ENCODE results near the gene FDX1.

FDX1 gene

DNA sequence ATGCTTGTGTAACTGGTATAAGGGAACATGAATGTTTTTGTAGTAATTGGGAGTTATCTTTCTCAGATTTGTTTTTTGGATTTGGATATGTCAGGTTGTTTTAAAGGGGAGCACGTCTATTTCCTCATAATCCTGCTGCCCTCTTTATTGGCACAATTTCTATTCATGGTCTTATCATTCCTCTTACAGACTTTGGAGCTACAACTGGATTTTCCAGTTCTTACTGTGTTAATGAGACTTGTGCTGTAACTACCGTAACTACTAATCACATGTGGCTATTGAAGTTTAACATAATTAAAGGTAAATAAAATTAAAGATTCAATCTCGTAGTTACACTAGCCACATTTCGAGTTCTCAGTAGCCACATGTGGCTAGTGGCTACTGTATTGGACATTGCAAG lies 1.9 kb downstream of the FDX1 start:
- no peak for DNase-seq

DNA sequence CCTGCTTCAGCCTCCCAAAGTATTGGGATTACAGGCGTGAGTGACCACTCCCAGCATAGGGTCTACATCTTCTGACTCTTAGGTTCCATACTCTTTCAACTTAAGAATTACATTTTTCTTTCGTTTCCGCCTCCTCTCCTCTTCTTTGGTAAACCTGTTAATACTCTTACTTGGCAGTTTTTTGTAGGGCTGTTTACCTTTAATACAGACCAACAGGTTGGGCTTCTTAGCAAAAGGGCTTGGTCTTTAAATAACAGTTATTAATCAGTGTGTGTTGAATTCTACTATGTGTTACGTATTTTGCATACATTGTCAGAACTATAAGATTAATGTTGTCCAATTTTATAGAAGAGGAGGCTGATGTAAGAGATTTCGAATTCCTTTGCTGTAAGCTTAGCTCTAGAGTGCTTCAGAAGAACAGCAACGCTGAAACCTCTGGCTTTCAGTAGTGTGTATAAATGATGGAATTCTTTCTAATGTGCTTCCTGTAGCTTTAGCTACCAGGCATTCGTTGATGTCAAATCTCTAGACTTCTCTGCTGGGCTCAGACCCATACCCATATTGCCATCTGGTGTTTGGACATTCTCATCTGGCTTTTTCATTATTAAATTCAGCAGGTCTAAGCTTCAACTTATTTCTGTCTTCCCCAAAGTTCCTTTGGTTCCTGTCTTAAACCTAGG lies 3.1 kb downstream of the FDX1 start:
- no peak for DNase-seq

DNA sequence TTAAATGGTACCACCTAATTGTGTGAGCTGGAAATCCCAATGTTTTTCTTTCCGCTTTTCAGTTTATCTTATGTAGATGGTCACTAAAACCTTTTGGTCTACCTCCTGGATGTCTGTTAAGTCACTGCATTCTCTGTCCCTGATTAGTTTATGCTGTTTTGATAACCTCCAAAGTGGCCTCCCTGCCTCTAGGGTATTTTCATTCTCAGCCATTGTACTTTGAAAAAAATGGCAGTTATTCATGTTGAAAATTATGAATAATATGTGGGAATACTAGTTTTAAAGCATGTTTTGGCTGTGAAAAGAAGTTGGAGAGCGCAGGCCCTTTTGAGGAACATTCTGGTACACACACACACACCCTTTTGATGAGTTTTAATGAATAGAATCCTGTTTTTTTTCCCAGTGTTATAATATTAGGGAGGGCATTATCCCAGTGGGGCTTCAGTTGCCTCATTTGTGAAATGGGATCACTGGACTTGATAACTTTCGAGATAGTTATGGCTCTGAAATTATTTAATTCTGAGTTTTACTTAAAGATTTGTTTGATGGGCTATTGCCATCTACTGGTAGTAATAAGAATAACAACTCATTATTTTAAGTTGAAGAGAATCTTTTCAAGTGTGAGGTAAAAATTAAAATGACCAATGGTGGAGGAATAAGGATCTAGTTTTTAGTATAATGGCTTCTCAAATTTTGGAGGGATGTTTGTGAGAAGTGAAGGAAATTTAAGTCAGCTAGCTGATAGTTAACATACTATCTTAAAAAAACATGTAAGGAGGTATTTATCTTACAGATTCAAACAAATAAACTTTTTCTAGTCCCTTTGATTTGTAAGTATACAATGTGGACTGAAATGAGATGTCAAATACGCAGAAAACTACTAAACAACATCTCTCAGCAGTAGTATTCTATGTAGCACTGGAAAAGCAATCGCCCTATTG lies 3.9 kb downstream of the FDX1 start:
- no peak for DNase-seq

DNA sequence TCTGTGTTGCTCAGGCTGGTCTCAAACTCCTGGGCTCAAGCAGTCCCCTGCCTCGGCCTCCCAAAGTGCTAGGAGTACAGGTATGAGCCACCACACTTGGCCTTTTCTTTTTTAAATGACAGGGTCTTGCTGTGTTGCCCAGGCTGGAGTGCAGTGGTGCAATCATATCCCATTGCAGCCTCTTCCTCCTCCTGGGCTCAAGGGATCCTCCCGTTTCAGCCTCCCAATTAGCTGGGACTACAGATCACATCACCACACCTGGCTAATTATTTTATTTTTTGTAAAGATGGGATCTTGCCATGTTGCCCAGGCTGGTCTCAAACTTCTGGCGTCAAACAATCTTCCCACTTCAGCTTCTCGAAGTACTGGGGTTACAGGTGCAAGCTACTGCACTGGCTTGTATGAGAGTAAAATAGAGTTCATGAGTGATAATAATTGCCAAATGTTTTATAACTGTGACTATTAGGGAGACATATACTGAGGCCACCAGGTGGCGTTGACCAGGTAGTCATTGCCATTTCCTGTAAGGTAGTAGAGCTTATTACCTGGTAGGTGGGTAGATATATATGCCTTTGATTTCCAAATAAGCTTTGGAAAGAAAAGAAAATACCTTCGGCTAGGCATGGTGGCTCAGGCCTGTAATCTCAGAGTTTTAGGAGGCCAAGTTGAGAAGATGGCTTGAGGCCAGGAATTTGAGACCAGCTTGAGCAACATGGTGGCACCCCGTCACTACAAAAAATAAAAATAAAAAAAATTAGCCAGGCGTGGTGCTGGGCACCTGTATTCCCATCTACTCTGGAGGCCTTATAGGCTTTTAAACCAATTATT lies 5.4 kb downstream of the FDX1 start:
- DNase-seq, result no peak

DNA sequence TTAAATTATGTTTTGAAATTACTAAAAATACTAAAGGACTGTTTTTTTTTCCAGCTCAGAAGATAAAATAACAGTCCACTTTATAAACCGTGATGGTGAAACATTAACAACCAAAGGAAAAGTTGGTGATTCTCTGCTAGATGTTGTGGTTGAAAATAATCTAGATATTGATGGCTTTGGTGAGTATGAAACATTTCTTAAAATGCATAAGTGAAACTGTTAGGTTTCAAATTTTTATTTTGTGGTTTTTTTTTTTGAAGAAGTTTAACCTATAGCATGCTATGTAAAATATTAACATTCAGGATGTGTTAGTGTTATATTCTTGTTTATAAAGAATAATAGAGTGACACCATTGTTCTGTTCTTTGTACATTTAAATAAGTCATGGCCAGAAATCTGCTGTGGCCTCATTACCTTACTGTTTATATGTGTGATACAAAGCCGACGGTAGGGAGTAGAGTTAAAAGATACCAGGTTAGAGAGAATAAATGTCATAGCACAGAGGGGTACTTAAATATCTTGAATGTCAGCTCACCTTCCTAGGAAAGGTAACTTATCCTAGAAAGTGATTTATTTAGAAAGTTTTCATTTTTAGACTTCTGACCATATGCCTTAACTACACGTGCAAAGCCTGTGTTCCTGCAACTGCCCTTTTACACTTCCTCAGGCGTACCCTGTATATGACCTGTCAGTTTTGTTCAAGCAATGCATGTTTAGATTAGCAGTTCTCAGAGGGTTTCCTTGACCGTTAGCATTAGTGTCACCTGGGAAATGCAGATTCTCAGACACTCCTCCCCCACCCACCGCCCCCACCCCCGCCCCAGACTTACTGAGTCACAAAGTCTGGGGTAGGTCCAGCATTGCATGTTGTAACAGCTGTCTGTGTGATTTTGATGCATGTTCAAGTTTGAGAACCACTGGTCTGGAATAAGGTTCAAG lies 6.3 kb downstream of the FDX1 start:
- no peak for DNase-seq

DNA sequence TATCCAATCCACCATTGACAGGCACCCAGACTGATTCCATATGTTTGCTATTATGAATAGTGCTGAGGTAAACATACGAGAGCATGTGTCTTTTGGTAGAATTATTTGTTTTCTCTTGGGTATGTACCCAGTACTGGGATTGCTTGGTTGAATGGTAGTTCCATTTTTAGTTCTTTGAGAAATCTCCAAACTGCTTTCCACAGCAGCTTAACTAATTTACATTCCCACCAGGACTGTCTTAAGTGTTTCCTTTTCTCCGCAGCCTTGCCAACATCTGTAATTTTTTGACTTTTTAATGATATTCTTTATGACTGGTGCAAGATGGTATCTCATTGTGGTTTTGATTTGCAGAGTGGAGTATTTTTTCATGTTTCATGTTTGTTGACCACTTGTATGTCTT lies 8.3 kb downstream of the FDX1 start:
- DNase-seq, result no peak

DNA sequence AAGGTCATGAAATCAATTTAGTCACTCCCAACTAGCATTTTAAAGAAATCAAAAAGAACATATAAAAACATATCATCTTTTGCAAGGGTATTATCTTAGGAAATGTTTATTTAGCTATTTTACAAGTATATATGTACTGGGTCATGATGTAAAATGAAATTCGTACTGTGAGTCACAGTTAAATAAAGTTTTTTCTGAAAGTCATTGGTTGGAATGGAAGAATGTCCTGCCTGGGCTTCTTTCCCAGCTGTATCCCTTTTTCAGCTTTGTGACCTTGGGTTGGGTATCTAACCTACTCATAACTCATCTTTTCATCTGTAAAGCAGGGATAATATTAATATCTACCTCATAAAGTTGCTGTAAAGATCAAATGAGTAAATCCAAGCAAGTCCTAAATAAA lies 15.7 kb downstream of the FDX1 start:
- no peak for DNase-seq

DNA sequence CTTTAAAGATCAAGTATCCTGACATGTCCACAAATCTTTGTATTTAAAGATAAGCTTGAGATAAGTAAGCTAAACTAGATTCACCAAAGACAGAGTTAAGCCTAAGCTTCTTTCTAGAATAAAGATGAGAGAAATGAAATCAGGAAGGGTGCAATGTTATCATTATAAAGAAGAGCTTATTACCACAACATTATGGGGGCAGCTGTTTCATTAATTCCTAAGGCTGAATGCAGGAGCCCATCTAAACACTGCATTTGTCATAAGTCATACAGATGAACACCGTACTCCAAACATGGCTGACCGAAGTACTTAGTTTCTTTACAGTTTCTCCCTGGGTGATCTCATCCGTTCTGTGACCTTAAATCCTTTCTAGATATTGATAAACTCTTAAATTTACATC lies 16.3 kb downstream of the FDX1 start:
- no peak for DNase-seq

DNA sequence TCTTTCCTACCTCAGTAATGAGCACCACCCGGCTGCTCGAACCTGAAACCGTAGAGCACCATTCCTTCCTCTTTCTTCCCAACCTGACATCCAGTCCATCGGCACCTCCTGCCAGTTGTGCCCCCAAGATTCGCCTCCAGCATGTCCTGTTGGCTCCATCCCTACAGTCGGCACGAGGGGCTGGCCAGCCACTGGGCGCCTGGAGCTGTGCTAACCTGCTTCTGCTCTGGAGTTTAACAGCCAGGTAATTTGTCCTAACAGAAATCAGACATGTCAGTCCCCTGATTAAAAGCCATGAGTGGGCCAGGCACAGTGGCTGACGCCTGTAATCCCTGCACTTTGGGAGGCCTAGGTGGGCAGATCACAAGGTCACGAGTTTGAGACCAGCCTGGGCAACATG lies 16.8 kb downstream of the FDX1 start:
- DNase-seq, result no peak

DNA sequence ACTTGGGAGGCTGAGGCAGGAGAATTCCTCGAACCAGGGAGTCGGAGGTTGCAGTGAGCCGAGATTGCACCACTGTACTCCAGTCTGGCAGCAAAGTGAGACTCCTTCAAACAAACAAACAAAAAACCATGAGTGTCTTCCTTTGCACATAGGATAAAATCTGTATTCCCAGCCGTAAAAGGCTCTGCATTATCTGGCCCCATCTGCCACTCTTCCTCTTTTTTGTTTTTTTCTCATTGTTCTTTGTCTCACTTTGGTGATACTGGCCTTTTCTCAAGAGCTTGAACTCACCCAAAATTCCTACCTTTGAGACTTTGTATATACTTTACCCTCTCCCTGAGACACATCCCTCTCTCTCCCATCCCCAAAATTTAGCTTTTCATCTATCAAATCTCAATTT lies 17.6 kb downstream of the FDX1 start:
- no peak for DNase-seq

DNA sequence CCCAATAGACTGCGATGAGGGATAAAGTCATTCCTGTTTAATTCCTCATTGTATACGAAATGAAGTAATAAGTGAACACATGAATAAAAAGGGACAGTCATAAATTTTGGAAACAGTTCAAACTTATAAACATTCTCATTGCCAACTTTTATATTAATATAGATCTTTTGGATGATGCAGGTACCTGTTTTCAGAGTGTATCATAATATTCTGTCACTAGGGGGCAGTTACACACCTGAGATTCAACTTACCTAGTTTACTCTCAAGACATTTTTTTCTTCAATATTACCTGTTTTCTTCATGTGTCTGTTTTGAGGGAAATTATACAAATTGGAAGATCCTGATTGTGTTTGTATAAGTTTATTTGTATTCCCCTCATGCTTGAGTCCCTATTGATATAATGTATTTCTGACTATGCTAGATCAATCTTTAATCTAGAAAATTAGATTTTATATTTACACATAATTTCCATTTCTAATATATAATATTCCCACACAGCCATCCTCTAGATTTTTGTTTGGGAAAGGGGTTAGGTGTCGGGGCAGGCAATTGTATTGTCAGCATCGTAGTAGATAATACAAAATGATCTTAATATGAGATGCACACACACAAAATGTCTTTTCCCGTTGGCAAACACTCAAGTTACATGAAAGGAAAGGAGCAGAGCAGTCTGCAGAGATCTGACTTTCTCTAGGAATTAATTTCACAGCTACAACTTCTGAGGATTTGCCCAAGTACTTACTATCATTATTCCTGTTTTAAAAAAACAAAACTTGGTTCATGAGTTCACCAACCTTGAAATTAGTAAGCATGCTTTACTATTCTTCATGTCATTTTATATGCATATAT lies 18.4 kb downstream of the FDX1 start:
- DNase-seq, result no peak

DNA sequence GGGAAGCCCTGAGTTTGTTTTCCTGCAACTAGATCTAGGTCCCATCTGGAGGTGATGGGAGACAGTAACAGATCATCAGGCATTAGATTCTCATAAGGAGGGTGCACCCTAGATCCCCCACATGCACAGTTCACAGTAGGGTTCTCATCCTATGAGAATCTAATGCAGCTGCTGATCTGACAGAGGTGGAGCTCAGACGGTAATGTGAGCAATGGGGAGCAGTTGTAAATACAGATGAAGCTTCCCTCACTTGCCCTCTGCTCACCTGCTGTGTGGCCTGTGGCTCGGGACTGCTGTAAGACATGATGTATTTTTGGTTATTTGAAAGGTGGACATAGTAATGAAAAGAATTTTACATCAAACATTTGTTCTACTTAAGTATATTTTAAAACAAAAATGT lies 20.5 kb downstream of the FDX1 start:
- DNase-seq, result no peak

DNA sequence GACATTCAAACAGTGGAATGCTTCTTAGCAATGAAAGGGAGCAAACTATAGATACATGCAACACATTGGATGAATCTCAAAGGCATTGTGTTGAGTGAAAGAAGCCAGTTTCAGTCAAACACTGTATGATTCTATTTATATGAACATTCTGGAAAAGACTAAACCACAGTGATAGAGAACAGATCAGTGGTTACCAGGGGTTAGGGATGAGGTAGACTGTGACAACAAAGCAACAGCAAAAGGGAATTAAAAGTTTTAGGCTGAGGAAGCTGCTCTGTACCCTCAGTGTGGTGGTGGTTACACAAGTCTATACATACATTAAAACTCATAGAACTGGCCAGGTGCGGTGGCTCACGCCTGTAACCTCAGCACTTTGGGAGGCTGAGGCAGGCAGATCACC lies 23.0 kb downstream of the FDX1 start:
- no peak for DNase-seq

DNA sequence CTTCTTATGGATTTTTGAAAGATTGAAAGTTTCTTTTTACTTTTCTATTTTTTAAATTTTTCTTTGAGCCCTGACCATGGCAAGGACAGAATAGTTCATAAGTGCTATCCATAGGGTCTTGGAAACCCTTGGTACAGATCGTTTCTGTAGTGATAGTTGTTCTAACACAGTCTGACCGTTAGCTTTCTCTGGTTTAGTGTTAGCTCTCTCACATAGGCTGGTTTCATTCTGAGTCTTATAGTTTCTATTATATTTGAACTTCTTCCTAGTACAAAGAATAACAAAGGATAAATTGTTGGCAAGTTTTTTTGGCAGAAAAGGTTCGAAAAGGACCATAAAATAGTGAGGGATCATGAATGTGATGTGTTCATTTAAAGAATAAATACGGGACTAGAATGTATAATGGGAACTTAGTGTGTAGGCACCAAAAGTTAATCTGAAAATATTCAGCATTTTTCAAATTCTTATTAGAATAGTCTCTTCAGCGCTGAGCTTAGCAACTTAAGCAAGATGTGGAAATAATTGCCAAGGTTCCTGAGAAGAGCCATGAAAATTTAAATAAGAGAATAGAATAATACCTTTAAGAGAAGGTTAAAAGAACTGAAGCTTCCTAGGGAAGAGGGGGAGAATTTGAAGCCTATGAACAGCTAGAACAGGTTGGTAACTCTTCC lies 24.1 kb downstream of the FDX1 start:
- no peak for DNase-seq

DNA sequence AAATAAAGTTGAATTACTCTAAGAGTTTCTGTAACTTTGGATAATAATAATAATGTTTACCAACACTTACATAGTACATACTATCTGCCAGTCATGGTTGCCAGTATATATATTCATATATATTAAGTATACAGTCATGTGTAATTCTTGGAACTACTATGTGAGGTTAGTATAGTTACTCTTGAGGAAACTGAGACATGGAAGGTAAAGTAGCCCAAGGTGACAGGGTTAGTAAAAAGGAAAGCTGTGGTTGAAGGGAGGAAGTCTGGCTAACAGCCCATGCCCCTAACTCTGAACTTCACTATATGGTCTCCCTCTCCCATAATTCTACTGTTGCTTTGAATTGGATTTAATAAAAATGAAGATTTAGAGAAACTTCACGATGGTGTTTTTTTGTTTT lies 24.9 kb downstream of the FDX1 start:
- DNase-seq, result no peak

DNA sequence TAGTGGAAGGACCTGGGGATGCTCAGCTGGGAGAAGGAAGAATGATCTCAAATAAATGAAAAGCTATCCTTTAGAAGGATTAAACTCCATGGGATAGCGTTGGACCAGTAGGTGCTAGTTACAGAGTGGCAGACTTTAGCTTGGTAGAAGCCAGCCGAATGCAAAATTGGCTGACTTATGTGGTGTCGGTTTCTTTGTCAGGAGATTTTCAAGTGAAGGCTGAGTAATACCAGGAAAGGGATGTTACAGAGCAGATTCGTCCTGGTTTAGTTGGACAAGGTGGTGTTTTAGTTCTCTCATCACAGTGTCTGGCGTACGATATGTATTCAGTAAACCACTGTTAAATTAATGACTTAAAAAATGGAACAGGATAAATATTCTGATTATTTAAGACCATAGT lies 26.0 kb downstream of the FDX1 start:
- no peak for DNase-seq

DNA sequence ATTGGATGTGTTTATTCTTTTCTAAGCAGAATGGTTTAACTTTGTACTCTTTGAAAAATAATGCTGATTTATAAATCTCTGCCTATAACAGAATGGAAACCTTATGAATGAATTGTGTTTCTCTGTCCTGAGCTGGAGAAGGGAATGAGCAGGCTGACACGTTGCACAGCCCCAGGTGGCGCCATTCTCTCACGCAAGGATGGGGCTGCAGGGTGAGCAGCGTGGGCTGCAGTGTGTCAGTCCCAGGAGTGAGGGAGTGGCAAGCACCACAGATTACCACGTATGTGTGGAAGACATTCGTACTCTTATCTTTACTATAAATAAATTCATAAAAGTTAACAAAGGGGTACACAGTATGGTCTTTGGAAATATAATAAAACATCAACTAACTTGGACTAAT lies 33.4 kb downstream of the FDX1 start:
- DNase-seq, result no peak

DNA sequence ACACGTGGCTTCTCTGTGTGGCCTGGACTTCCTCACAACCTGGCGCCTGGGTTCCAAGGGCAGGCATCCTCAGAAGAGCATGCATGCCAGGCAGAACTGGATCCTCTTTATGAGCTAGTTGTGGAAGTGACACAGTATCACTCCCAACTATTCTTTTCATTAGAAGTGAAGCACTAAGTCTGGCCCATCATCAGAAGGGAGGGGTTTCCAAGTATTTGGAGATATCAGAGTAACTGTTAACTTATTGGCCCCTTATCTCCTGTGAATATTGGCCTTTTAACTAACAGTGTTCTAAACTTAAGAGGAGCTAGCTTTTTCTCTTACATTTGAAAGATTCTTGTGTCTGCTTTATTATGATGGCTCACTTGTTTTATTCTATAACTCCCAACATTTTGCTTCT lies 35.5 kb downstream of the FDX1 start:
- DNase-seq, result no peak

DNA sequence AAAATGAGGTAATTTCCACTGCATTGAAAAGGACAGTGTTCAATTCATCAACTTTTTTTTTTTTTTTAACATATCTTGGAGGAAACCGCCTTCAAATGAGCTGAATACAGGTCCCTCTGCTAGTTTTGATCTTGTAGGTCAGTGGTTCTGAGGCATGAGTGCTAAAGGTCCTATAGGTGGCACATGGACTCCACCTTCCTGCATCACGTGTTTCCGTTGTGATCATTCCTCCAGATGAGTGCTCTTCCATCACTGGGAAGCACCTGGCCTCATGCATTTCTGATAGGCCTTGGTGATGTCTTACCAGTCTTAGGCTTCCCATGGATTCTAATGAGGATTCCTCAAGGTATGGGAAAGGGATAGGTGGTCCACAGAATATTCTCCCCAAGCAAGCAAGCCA lies 37.8 kb downstream of the FDX1 start:
- DNase-seq, result no peak

DNA sequence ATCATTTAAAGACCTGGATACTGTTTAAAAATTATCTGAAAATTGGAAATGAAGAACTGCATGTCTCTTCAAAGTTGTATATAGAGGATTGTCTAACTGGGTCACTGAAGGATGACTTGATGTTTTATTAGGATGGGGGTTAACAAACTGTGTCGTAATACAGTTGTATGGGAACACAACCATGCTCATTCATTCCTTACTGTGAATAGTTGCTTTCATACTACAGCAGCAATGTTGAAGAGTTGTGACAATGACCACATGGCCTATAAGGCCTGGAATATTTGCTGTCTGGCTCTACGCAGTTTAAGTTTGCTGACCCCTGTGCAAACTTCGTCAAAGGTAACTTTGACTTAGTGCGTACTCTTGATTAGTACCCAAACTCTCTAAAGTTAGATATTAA lies 38.4 kb downstream of the FDX1 start:
- no peak for DNase-seq

DNA sequence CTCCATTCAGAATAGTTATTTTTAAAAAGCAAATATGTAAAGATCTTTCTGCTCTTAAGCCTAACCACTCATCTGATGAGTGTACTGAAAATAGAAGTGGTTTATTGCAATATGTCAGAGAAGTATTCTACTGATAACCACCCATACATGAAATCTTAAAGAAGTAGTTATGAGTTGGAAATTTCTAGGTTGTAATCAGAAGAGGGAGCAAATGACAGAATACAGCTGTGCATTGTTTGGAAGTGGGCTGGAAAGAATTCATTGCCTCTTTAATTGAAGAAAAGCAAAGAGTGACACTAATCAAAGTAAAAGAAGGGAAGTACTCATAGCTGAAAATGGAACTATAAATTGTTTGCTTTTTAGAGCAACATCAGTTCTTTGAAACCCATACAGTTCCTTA lies 39.4 kb downstream of the FDX1 start:
- no peak for DNase-seq
